ENCODE measurements around the gene NR5A1.

Gene NR5A1

GRCh38 chr9:124469011-124469832, 38.0 kb downstream of the NR5A1 start:
- H3K9me3 ChIP-seq (ENCODE audit: insufficient read depth, low read length): no peaks in the 10 kb centered on the region
- H3K9ac ChIP-seq (ENCODE audit: insufficient read length, low read depth): no peak overlapping the region
- H3K4me3 ChIP-seq (ENCODE audit: insufficient read length, low read depth): no peak overlapping the region
- TF ChIP-seq ZNF274 (IDR thresholded peaks at IDR 0.05; ENCODE audit: low read depth, low read length) (no peak), SUZ12 (IDR thresholded peaks at IDR 0.05; ENCODE audit: extremely low read depth, insufficient read depth, insufficient read length) (no peak), YY1 (IDR thresholded peaks at IDR 0.05; ENCODE audit: insufficient read depth, insufficient read length) (no peak)
- peaks cover 17% of the 10 kb centered on the region for H3K4me1 ChIP-seq (ENCODE audit: insufficient read depth, insufficient read length)
- H3K36me3 ChIP-seq (ENCODE audit: insufficient read depth, insufficient read length, low read length): no peaks in the 10 kb centered on the region
- DNase-seq (ENCODE audit: low read depth, low spot score): no peak
- H3K27me3 ChIP-seq (ENCODE audit: insufficient read depth, insufficient read length): no peaks in the 10 kb centered on the region

GRCh38 chr9:124468061-124468740, 39.0 kb downstream of the NR5A1 start:
- Histone ChIP-seq H3K9ac (ENCODE audit: insufficient read length, low read depth) (no peak overlapping the region), H3K27me3 (ENCODE audit: insufficient read depth, insufficient read length) (no peaks in the 10 kb centered on the region), H3K4me1 (ENCODE audit: insufficient read depth, insufficient read length) (peaks cover 14% of the 10 kb centered on the region), H3K36me3 (ENCODE audit: insufficient read depth, insufficient read length, low read length) (no peaks in the 10 kb centered on the region), H3K4me3 (ENCODE audit: insufficient read length, low read depth) (no peak overlapping the region), H3K9me3 (ENCODE audit: insufficient read depth, low read length) (no peaks in the 10 kb centered on the region)
- no peak for DNase-seq (ENCODE audit: low read depth, low spot score)
- TF ChIP-seq ZNF274 (IDR thresholded peaks at IDR 0.05; ENCODE audit: low read depth, low read length) (no peak), YY1 (IDR thresholded peaks at IDR 0.05; ENCODE audit: insufficient read depth, insufficient read length) (no peak), SUZ12 (IDR thresholded peaks at IDR 0.05; ENCODE audit: extremely low read depth, insufficient read depth, insufficient read length) (no peak)

GRCh38 chr9:124467410-124468060, 39.7 kb downstream of the NR5A1 start:
- TF ChIP-seq ZNF274 (IDR thresholded peaks at IDR 0.05; ENCODE audit: low read depth, low read length) (no peak), SUZ12 (IDR thresholded peaks at IDR 0.05; ENCODE audit: extremely low read depth, insufficient read depth, insufficient read length) (no peak), YY1 (IDR thresholded peaks at IDR 0.05; ENCODE audit: insufficient read depth, insufficient read length) (no peak)
- no peak overlapping the region for H3K4me3 ChIP-seq (ENCODE audit: insufficient read length, low read depth)
- no peaks in the 10 kb centered on the region for H3K9me3 ChIP-seq (ENCODE audit: insufficient read depth, low read length)
- DNase-seq (ENCODE audit: low read depth, low spot score): no peak
- H3K4me1 ChIP-seq (ENCODE audit: insufficient read depth, insufficient read length): peaks cover 11% of the 10 kb centered on the region
- no peaks in the 10 kb centered on the region for H3K36me3 ChIP-seq (ENCODE audit: insufficient read depth, insufficient read length, low read length)
- H3K9ac ChIP-seq (ENCODE audit: insufficient read length, low read depth): no peak overlapping the region
- H3K27me3 ChIP-seq (ENCODE audit: insufficient read depth, insufficient read length): no peaks in the 10 kb centered on the region

- H3K36me3 ChIP-seq (ENCODE audit: insufficient read depth, insufficient read length, low read length): no peaks in the 10 kb centered on the region
- peaks cover 7% of the 10 kb centered on the region for H3K4me1 ChIP-seq (ENCODE audit: insufficient read depth, insufficient read length)
- H3K27me3 ChIP-seq (ENCODE audit: insufficient read depth, insufficient read length): no peaks in the 10 kb centered on the region
- TF ChIP-seq ZNF274 (IDR thresholded peaks at IDR 0.05; ENCODE audit: low read depth, low read length): no peak
- no peak overlapping the region for H3K4me3 ChIP-seq (ENCODE audit: insufficient read length, low read depth)
- H3K9ac ChIP-seq (ENCODE audit: insufficient read length, low read depth): no peak overlapping the region
- no peaks in the 10 kb centered on the region for H3K9me3 ChIP-seq (ENCODE audit: insufficient read depth, low read length)
- DNase-seq (ENCODE audit: low read depth, low spot score): no peak
These were observed 41.5 kb downstream of the NR5A1 start for GRCh38 chr9:124465736-124466135.

- Histone ChIP-seq H3K27me3 (ENCODE audit: insufficient read depth, insufficient read length) (no peaks in the 10 kb centered on the region), H3K9me3 (ENCODE audit: insufficient read depth, low read length) (no peaks in the 10 kb centered on the region), H3K4me3 (ENCODE audit: insufficient read length, low read depth) (no peak overlapping the region), H3K36me3 (ENCODE audit: insufficient read depth, insufficient read length, low read length) (no peaks in the 10 kb centered on the region), H3K9ac (ENCODE audit: insufficient read length, low read depth) (no peak overlapping the region), H3K4me1 (ENCODE audit: insufficient read depth, insufficient read length) (no peaks in the 10 kb centered on the region)
- TF ChIP-seq SUZ12 (IDR thresholded peaks at IDR 0.05; ENCODE audit: extremely low read depth, insufficient read depth, insufficient read length) (no peak), YY1 (IDR thresholded peaks at IDR 0.05; ENCODE audit: insufficient read depth, insufficient read length) (no peak)
- DNase-seq (ENCODE audit: low read depth, low spot score): no peak
These were observed 44.5 kb downstream of the NR5A1 start for GRCh38 chr9:124462739-124463138.

GRCh38 chr9:124458441-124458840, 48.8 kb downstream of the NR5A1 start:
- Histone ChIP-seq H3K9ac (ENCODE audit: insufficient read length, low read depth) (no peak overlapping the region), H3K36me3 (ENCODE audit: insufficient read depth, insufficient read length, low read length) (no peaks in the 10 kb centered on the region), H3K4me3 (ENCODE audit: insufficient read length, low read depth) (no peak overlapping the region), H3K9me3 (ENCODE audit: insufficient read depth, low read length) (no peaks in the 10 kb centered on the region), H3K27me3 (ENCODE audit: insufficient read depth, insufficient read length) (no peaks in the 10 kb centered on the region), H3K4me1 (ENCODE audit: insufficient read depth, insufficient read length) (peaks cover 8% of the 10 kb centered on the region)
- TF ChIP-seq SUZ12 (IDR thresholded peaks at IDR 0.05; ENCODE audit: extremely low read depth, insufficient read depth, insufficient read length) (no peak), ZNF274 (IDR thresholded peaks at IDR 0.05; ENCODE audit: low read depth, low read length) (no peak), YY1 (IDR thresholded peaks at IDR 0.05; ENCODE audit: insufficient read depth, insufficient read length) (no peak)
- no peak for DNase-seq (ENCODE audit: low read depth, low spot score)

GRCh38 chr9:124457887-124458431, 49.2 kb downstream of the NR5A1 start:
- H3K36me3 ChIP-seq (ENCODE audit: insufficient read depth, insufficient read length, low read length): no peaks in the 10 kb centered on the region

More at GRCh38 chr9:124457887-124458431, 49.2 kb downstream of the NR5A1 start:
- Histone ChIP-seq H3K9me3 (ENCODE audit: insufficient read depth, low read length) (no peaks in the 10 kb centered on the region), H3K9ac (ENCODE audit: insufficient read length, low read depth) (no peak overlapping the region), H3K27me3 (ENCODE audit: insufficient read depth, insufficient read length) (peaks cover under 1% of the 10 kb centered on the region), H3K4me3 (ENCODE audit: insufficient read length, low read depth) (no peak overlapping the region), H3K4me1 (ENCODE audit: insufficient read depth, insufficient read length) (peaks cover 8% of the 10 kb centered on the region)
- DNase-seq (ENCODE audit: low read depth, low spot score): no peak
- TF ChIP-seq YY1 (IDR thresholded peaks at IDR 0.05; ENCODE audit: insufficient read depth, insufficient read length) (no peak), SUZ12 (IDR thresholded peaks at IDR 0.05; ENCODE audit: extremely low read depth, insufficient read depth, insufficient read length) (no peak), ZNF274 (IDR thresholded peaks at IDR 0.05; ENCODE audit: low read depth, low read length) (no peak)

All from NT2/D1 (cell line).